IPS-18c (cell line): Measurements from ENCODE around the gene KCNE1.
"Not testable (repeated sequence)": the region's sequence is repeated elsewhere in the genome, so short reads cannot be mapped to it uniquely, and the experiment has no call there.

Source experiments
- H3K4me3 ChIP-seq: 2 replicates; pipeline ENCODE4 v1.7.0; 2013; ENCODE audit warnings: low read depth, mild to moderate bottlenecking, low read length, moderate library complexity; ENCODE audit not compliant: insufficient read depth
- H3K9me3 ChIP-seq: one replicate; pipeline ENCODE4 v1.6.1; 2013; ENCODE audit warnings: mild to moderate bottlenecking, low read length, moderate library complexity; ENCODE audit not compliant: control insufficient read depth, insufficient read depth

KCNE1 gene

GRCh38 chr21:34511787-34512455, at the start of gene KCNE1:
Gene KCNE1, minus strand, starts transcription at chr21:34512210. Its CDS starts 62,576 bp downstream, at chr21:34449634.
- Histone ChIP-seq H3K9me3 (no peaks in the 10 kb centered on the region), H3K4me3 (no peak within 1 kb of the TSS)

DNA sequence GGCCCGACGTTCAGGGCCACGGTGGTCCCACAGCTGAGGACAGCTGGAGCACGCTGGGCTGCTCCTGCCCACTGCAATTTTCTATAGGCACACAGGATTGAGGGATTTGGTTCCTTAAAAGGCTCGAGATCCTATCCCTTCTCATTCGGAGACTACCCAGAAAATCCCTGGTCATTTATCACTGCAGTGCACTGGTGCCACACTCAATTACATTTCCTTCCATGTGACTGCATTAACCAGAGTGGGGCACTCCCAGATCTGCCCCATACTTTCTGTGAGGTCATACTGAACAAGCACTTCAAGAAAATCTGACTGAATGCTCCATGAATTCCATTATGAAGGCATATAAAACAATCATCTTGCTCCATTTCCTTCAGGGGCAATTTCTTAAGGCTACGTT, 49.8 kb upstream of the KCNE1 start:
- no peaks in the 10 kb centered on the region for H3K9me3 ChIP-seq
- no peak overlapping the region for H3K4me3 ChIP-seq

- no peaks in the 10 kb centered on the region for H3K9me3 ChIP-seq
- H3K4me3 ChIP-seq: no peak overlapping the region
Observed at GRCh38 chr21:34560609-34561008, 48.6 kb upstream of the KCNE1 start.

DNA sequence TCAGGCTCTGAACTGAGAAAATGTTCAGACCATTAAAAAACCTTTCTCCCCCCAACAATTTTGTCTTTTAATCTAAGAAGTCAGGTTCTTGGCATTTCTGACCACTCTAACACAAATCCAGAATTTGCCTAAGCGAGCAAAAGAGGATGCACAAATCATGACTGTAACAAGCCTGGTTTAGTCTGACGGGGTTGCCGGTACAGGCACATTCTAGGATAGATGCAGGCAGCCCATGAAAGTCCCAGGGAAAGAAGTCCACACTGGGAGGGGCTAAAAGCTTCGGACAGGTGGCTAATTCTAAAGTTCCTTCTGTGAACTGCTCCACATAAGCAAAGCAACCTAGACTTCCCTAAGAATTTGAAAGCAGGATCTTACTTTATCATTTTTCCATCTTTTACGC, 48.0 kb upstream of the KCNE1 start:
- no peaks in the 10 kb centered on the region for H3K9me3 ChIP-seq
- H3K4me3 ChIP-seq: no peak overlapping the region

DNA sequence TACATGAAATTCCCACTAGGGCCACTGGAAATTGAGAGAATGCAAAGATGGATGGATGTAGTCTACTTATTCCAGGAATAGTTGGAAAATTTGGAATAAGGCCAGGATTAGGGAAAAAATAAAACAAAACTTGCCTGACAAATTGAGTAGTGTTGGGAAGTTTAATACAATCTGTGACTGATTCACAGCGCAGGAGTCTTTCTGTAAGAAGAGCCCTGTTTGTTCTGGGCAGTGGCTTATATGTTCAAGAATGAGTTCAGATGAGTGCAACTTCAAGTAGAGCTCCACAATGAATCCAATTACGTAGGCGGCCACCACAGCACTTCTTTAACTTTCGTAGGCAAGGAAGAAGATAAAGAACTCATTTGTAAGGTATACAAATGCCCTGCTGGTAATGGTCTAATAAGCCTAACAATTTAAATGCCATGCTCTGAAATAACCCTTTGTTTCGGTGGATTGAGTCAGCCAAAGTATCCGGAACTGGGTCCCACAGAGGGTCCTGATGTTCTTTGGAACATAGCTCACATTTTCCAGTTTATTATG, 47.1 kb upstream of the KCNE1 start:
- Histone ChIP-seq H3K9me3 (peaks cover 3% of the 10 kb centered on the region), H3K4me3 (no peak overlapping the region)

- H3K9me3 ChIP-seq: peaks cover 3% of the 10 kb centered on the region
- H3K4me3 ChIP-seq: no peak overlapping the region
Observed at GRCh38 chr21:34558166-34558565, 46.2 kb upstream of the KCNE1 start.

DNA sequence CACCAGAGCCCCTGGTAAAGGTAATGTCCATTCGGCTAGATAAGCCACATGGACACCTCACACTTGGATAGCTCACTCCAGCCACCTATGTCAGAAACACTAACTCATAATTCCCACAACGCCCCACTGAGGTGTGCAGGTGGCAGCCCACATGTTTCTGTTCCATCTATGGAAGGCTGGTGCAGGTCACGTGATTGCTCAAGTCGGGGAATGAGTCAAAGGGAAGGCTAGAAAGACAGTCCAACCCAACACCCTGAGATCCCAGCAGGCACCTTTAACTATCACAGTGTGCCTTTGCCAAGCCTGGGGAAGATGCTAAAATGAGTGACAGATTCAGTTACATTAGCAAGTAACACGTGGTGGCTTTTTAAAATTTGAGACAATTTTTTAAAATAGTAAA, 45.3 kb upstream of the KCNE1 start:
- peaks cover 3% of the 10 kb centered on the region for H3K9me3 ChIP-seq
- H3K4me3 ChIP-seq: no peak overlapping the region

GRCh38 chr21:34554670-34555069, 42.7 kb upstream of the KCNE1 start:
- not testable (repeated sequence) for H3K9me3 ChIP-seq

DNA sequence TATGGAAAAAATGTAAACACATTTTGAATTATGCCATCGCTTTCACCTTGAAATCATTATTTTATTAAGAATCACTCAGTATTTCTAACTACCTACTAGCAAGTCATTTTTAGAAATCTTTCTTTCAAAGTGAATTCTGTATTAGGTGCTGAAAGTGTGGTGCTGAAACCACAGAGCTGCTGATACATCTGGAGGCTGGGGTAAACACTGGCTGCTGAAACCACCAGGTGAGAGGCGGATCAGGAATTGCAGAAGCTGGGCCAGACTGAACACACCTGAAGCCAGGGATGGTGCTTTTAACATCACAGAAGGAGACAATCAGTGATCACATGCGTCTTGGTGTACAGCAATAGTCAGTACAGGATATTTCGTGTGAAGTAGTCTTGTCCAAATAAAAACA, 42.2 kb upstream of the KCNE1 start:
- Histone ChIP-seq H3K4me3 (no peak overlapping the region), H3K9me3 (peaks cover 3% of the 10 kb centered on the region)

More at GRCh38 chr21:34554670-34555069, 42.7 kb upstream of the KCNE1 start:
- H3K4me3 ChIP-seq: not testable (repeated sequence)

- Histone ChIP-seq H3K4me3 (no peak overlapping the region), H3K9me3 (peaks cover 3% of the 10 kb centered on the region)
Observed at GRCh38 chr21:34553151-34553952, 41.3 kb upstream of the KCNE1 start.

DNA sequence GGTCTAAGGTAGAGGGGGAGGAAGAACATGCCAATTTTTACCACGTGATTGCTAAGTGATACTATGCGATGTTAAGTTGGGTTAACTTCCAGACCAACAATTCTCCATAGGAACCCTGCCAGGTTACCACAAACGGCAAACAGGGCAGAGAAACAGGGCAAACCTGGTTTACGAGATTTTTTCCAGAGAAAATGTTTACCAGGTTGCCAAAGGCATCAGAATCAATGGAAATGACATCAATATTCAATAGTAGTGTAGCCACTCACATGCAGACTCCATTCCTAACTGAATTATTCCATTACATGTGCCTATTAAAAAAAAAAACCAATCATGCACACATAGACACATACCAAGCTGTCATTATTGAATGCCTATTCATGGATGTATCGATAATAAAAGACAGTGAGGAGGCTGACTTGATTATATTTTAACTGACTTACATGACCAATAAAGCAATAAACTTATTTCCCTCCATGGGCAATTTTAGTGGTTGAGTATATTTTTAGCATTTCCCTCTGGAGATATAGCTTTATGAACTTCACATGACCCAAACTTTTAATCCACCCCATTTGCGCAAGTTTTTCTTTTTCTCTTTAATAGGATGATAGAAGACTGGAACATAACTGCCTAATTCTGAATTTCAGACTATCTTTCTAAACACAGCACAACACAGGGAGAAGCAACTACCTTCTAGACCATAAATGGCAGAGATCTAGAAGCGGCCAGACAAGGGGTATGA, 40.5 kb upstream of the KCNE1 start:
- H3K4me3 ChIP-seq: no peak overlapping the region
- H3K9me3 ChIP-seq: peaks cover 3% of the 10 kb centered on the region

DNA sequence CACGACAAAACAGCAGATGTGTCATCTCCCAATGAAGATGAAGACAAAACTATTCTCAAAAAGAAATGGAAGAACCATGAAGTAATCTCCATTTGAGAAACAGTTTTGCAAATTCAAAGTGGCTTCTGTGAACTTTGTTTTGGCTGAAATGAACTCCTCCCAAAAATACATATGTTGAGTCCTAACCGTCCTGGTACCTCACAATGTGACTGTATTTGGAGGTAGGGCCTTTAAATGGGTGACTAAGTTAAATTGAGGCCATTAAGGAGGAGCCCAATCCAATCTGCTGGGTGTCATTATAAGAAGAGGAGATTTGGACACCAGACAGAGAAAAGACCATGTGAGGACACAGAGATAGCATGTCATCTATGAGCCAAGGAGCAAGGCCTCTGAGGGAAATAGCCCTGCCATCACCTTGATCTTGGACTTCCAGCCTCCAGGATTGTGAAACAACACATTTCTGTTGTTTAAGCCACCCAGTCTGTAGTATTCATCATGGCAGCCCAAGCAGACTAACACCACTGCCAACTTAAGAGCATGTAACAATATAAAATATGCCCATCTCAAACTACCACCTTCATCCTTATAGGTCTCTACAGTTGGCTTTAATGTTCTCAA, 38.3 kb upstream of the KCNE1 start:
- H3K9me3 ChIP-seq: peaks cover 3% of the 10 kb centered on the region
- H3K4me3 ChIP-seq: no peak overlapping the region

GRCh38 chr21:34548781-34549376, 36.9 kb upstream of the KCNE1 start:
- Histone ChIP-seq H3K4me3 (no peak overlapping the region), H3K9me3 (peaks cover 3% of the 10 kb centered on the region)

DNA sequence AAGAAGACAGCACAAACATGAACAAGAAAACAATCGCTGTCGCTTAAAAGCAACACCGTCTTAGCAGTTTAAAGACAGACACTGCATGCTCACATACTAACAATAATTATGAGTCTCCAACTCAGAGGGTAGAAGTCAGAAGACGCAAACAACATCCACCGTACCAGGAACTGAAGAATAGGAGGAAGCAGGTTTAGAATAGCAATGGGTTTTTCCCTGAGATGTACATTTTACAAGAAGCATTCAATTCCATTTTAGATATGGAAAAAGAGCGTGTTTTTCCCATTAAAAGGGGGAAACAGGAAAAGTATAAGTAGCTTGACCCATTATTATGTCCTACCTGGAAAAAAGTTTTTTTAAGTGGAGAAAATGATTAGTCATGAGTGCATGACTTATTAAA, 34.5 kb upstream of the KCNE1 start:
- peaks cover 3% of the 10 kb centered on the region for H3K9me3 ChIP-seq

GRCh38 chr21:34545079-34545884, 33.3 kb upstream of the KCNE1 start:
- Histone ChIP-seq H3K9me3 (peaks cover 3% of the 10 kb centered on the region), H3K4me3 (no peak overlapping the region)

More for the DNA sequence above, 34.5 kb upstream of the KCNE1 start:
- no peak overlapping the region for H3K4me3 ChIP-seq

DNA sequence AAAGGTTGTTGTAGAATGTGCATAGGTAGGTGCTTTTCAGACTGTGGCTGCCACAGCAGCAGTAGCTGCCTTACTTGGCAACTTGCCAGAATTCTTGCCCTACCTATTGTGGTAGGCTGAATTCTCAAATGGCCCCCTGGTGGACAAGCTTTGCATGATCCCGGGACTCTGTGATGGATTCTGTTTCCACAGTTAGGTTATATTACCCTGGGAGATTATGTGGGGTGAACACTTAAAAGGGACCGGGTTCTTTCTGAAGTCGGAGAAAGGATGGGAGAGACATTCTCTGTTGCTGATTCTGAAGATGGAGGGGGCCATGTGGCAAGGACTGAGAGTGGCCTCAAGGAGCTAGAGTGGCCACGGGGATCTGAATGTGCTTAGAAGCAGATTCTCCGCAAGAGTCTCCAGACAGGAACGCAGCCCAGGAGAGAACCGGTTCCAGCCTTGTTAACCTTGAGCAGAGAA, 32.1 kb upstream of the KCNE1 start:
- no peak overlapping the region for H3K4me3 ChIP-seq
- H3K9me3 ChIP-seq: peaks cover 3% of the 10 kb centered on the region
